Liver (tissue), 10 donors: ENCODE results near the gene IZUMO1. TPM values are rescaled to one million over a fixed set of nuclear protein-coding genes. Genes with fewer than 3 reads are reported as not detected.
"Not testable (repeated sequence)": the region's sequence is repeated elsewhere in the genome, so short reads cannot be mapped to it uniquely, and the experiment has no call there.

Source experiments
- DNase-seq: peaks from one replicate; pipeline ENCODE4 v3.0.0-alpha.2; 2017; ENCODE audit warnings: low spot score
- H3K27ac ChIP-seq, 2 donors: one replicate each; pipeline ENCODE4 v1.7.0; 2013; ENCODE audit warnings: inconsistent platforms in 2 of 2, low read length in 2 of 2, control low read depth in 1 of 2, low read depth in 1 of 2, mild to moderate bottlenecking in 1 of 2
- H3K27me3 ChIP-seq, 4 donors: one replicate each; pipeline versions ENCODE4 v1.6.1 to v1.7.0; 2013; ENCODE audit warnings: low read length in 3 of 4, inconsistent platforms in 1 of 4, mild to moderate bottlenecking in 1 of 4, moderate library complexity in 1 of 4; ENCODE audit not compliant: control insufficient read depth in 4 of 4, insufficient read depth in 4 of 4
- H3K36me3 ChIP-seq, 4 donors: one replicate each; pipeline versions ENCODE4 v1.6.1 to v1.7.0; 2013; ENCODE audit warnings: low read length in 3 of 4, mild to moderate bottlenecking in 3 of 4, low read depth in 1 of 4, moderate library complexity in 1 of 4; ENCODE audit not compliant: control insufficient read depth in 4 of 4, insufficient read depth in 3 of 4
- H3K4me1 ChIP-seq, 4 donors: one replicate each; pipeline versions ENCODE4 v1.6.1 to v1.7.0; 2013; ENCODE audit warnings: low read length in 3 of 4, mild to moderate bottlenecking in 3 of 4, moderate library complexity in 1 of 4; ENCODE audit not compliant: control insufficient read depth in 4 of 4, insufficient read depth in 4 of 4
- H3K4me3 ChIP-seq, 3 donors: one replicate each; pipeline versions ENCODE4 v1.6.1 to v1.7.0; 2013; ENCODE audit warnings: low read length in 3 of 3, control low read depth in 1 of 3, low read depth in 1 of 3, mild to moderate bottlenecking in 1 of 3
- H3K9ac ChIP-seq, 2 donors: one replicate each; pipeline ENCODE4 v1.7.0; 2013; ENCODE audit warnings: low read length in 2 of 2, mild to moderate bottlenecking in 2 of 2, moderate library complexity in 2 of 2, control low read depth in 1 of 2, low read depth in 1 of 2
- H3K9me3 ChIP-seq, 4 donors: one replicate each; pipeline versions ENCODE4 v1.6.1 to v1.7.0; 2013; ENCODE audit warnings: low read length in 3 of 4; ENCODE audit not compliant: control insufficient read depth in 4 of 4
- WGBS: extraction: QIAGEN DNeasy Blood & Tissue Kit; methylation state at CpG from one replicate; pipeline ENCODE4 v1.1.7; 2013; 5-methylcytosine and 5-hydroxymethylcytosine counted together
- polyA plus RNA-seq, 2 donors: library from polyadenylated mRNA; stranded (reverse) in 1 of 2; unstranded in 1 of 2; fragments of 200-250 nt in 1 of 2; fragments of >200 nt in 1 of 2; fragmentation: Nextera tagmentation in 1 of 2; extraction: Ambion mirVana in 1 of 2; gene quantifications; one replicate each; pipeline versions ENCODE4 v1.2.1 to v1.2.3, GENCODE V29; 2013 to 2015
- small RNA-seq: library from RNA; depleted of rRNA; stranded (forward); fragments of <200 nt; gene quantifications from one replicate; pipeline ENCODE3, GENCODE V24; 2014
- total RNA-seq, 2 donors: library from RNA; depleted of rRNA; stranded (reverse); fragments of >200 nt; gene quantifications; one replicate each; pipeline ENCODE4 v1.2.3, GENCODE V29; 2014
- donor health status: healthy.
- donor health status: healthy.
- donor health status: healthy.
- donor health status: healthy.
- donor health status: healthy.

Gene IZUMO1
- total and polyA plus RNA-seq, 4 donors, result 0.33 to 0.47 TPM; not detected in 2

GRCh38 chr19:48693629-48694028, 53.1 kb downstream of the IZUMO1 start:
- not testable (repeated sequence) for H3K4me1 ChIP-seq

More at GRCh38 chr19:48693629-48694028, 53.1 kb downstream of the IZUMO1 start:
- not testable (repeated sequence) for H3K9me3 ChIP-seq, H3K27me3 ChIP-seq, H3K4me3 ChIP-seq, H3K27ac ChIP-seq, H3K36me3 ChIP-seq, H3K9ac ChIP-seq, DNase-seq
- WGBS, result 82% methylated on average over 9 of the region's 9 CpGs

Small RNAs within 50 kb of the gene (small RNA-seq; reads per million reads assigned to genes)
- not detected for gene RNU6-317P

Other genes with a start within 250 kb of the IZUMO1 start
- gene LMTK3, start 235.1 kb downstream of the IZUMO1 start, total RNA-seq, result under 1 TPM in 1 of 2 donors, not detected in 1; 0.08 TPM
- under 1 TPM in 1 of 2 donors, not detected in 1; 0.08 TPM for gene LMTK3, start 235.1 kb downstream of the IZUMO1 start, polyA plus RNA-seq
- gene SULT2B1, start 194.7 kb downstream of the IZUMO1 start, total RNA-seq, result not detected
- under 1 TPM; 0.14 to 0.24 TPM for gene SULT2B1, start 194.7 kb downstream of the IZUMO1 start, polyA plus RNA-seq
- not detected for gene SPACA4, start 140.2 kb downstream of the IZUMO1 start, total RNA-seq
- gene SPACA4, start 140.2 kb downstream of the IZUMO1 start, polyA plus RNA-seq, result not detected
- under 1 TPM; 0.33 to 0.42 TPM for gene FAM83E, start 131.8 kb downstream of the IZUMO1 start, total RNA-seq
- gene FAM83E, start 131.8 kb downstream of the IZUMO1 start, polyA plus RNA-seq, result under 1 TPM in 1 of 2 donors, not detected in 1; 0.20 TPM
- gene RPL18, start 127.7 kb downstream of the IZUMO1 start, total RNA-seq, result 100 to 1,000 TPM; 502 to 830 TPM
- gene RPL18, start 127.7 kb downstream of the IZUMO1 start, polyA plus RNA-seq, result 100 to 1,000 TPM; 276 to 670 TPM
- gene SPHK2, start 127.4 kb downstream of the IZUMO1 start, total RNA-seq, result 10 to 100 TPM; 10.2 to 17.3 TPM
- gene SPHK2, start 127.4 kb downstream of the IZUMO1 start, polyA plus RNA-seq, result 10 to 100 TPM in 1 of 2 donors, 1 to 10 TPM in 1; 9.6 to 14.4 TPM
- gene DBP, start 109.5 kb downstream of the IZUMO1 start, total RNA-seq, result 1 to 10 TPM; 2.3 to 4.5 TPM
- gene DBP, start 109.5 kb downstream of the IZUMO1 start, polyA plus RNA-seq, result 1 to 10 TPM; 1.2 to 1.3 TPM
- under 1 TPM; 0.09 to 0.33 TPM for gene CA11, start 100.7 kb downstream of the IZUMO1 start, total RNA-seq
- gene CA11, start 100.7 kb downstream of the IZUMO1 start, polyA plus RNA-seq, result 1 to 10 TPM in 1 of 2 donors, under 1 TPM in 1; 0.35 to 1.1 TPM
- gene NTN5, start 73.9 kb downstream of the IZUMO1 start, total RNA-seq, result under 1 TPM in 1 of 2 donors, not detected in 1; 0.08 TPM
- gene NTN5, start 73.9 kb downstream of the IZUMO1 start, polyA plus RNA-seq, result under 1 TPM in 1 of 2 donors, not detected in 1; 0.09 TPM
- under 1 TPM in 1 of 2 donors, not detected in 1; 0.05 TPM for gene FUT2, start 50.9 kb downstream of the IZUMO1 start, total RNA-seq
- gene FUT2, start 50.9 kb downstream of the IZUMO1 start, polyA plus RNA-seq, result under 1 TPM; 0.02 to 0.38 TPM
- under 1 TPM; 0.08 to 0.09 TPM for gene MAMSTR, start 27.2 kb downstream of the IZUMO1 start, total RNA-seq
- under 1 TPM; 0.07 to 0.31 TPM for gene MAMSTR, start 27.2 kb downstream of the IZUMO1 start, polyA plus RNA-seq
- gene RASIP1, start 6.3 kb downstream of the IZUMO1 start, total RNA-seq, result 1 to 10 TPM; 4.8 to 5.4 TPM
- 1 to 10 TPM; 1.8 to 4.3 TPM for gene RASIP1, start 6.3 kb downstream of the IZUMO1 start, polyA plus RNA-seq
- gene FUT1, start 5.7 kb upstream of the IZUMO1 start, total RNA-seq, result 1 to 10 TPM; 1.3 to 6.8 TPM
- under 1 TPM; 0.48 to 0.72 TPM for gene FUT1, start 5.7 kb upstream of the IZUMO1 start, polyA plus RNA-seq
- 1 to 10 TPM in 1 of 2 donors, not detected in 1; 5.5 TPM for gene FGF21, start 8.6 kb upstream of the IZUMO1 start, total RNA-seq
- gene FGF21, start 8.6 kb upstream of the IZUMO1 start, polyA plus RNA-seq, result 10 to 100 TPM in 1 of 2 donors, 1 to 10 TPM in 1; 6.5 to 18.5 TPM
- gene BCAT2, start 64.1 kb upstream of the IZUMO1 start, total RNA-seq, result 1 to 10 TPM; 8.9 to 9.2 TPM
- 10 to 100 TPM in 1 of 2 donors, 1 to 10 TPM in 1; 7.8 to 35.8 TPM for gene BCAT2, start 64.1 kb upstream of the IZUMO1 start, polyA plus RNA-seq
- 10 to 100 TPM in 1 of 2 donors, 1 to 10 TPM in 1; 3.7 to 11.2 TPM for gene HSD17B14, start 89.6 kb upstream of the IZUMO1 start, total RNA-seq
- 10 to 100 TPM in 1 of 2 donors, 1 to 10 TPM in 1; 4.9 to 12.6 TPM for gene HSD17B14, start 89.6 kb upstream of the IZUMO1 start, polyA plus RNA-seq
- 1 to 10 TPM; 4.4 to 7.3 TPM for gene PLEKHA4, start 121.7 kb upstream of the IZUMO1 start, total RNA-seq
- 10 to 100 TPM in 1 of 2 donors, 1 to 10 TPM in 1; 5.3 to 17.2 TPM for gene PLEKHA4, start 121.7 kb upstream of the IZUMO1 start, polyA plus RNA-seq
- 10 to 100 TPM; 13.2 to 52.5 TPM for gene PPP1R15A, start 125.5 kb upstream of the IZUMO1 start, total RNA-seq
- 1 to 10 TPM; 5.6 to 9.3 TPM for gene PPP1R15A, start 125.5 kb upstream of the IZUMO1 start, polyA plus RNA-seq
- gene TULP2, start 151.8 kb upstream of the IZUMO1 start, total RNA-seq, result under 1 TPM in 1 of 2 donors, not detected in 1; 0.05 TPM
- gene TULP2, start 151.8 kb upstream of the IZUMO1 start, polyA plus RNA-seq, result under 1 TPM; 0.03 to 0.19 TPM
- 100 to 1,000 TPM; 196 to 280 TPM for gene NUCB1, start 153.4 kb upstream of the IZUMO1 start, total RNA-seq
- 100 to 1,000 TPM; 186 to 775 TPM for gene NUCB1, start 153.4 kb upstream of the IZUMO1 start, polyA plus RNA-seq
- 1 to 10 TPM in 1 of 2 donors, not detected in 1; 1.3 TPM for gene DHDH, start 186.8 kb upstream of the IZUMO1 start, total RNA-seq
- gene DHDH, start 186.8 kb upstream of the IZUMO1 start, polyA plus RNA-seq, result under 1 TPM in 1 of 2 donors, not detected in 1; 0.16 TPM
- gene BAX, start 208.0 kb upstream of the IZUMO1 start, total RNA-seq, result 10 to 100 TPM; 10.8 to 18.7 TPM
- 10 to 100 TPM; 10.5 to 27.0 TPM for gene BAX, start 208.0 kb upstream of the IZUMO1 start, polyA plus RNA-seq
- 1,000 to 10,000 TPM; 2,528 to 9,360 TPM for gene FTL, start 218.4 kb upstream of the IZUMO1 start, total RNA-seq
- over 10,000 TPM; 15,042 to 16,395 TPM for gene FTL, start 218.4 kb upstream of the IZUMO1 start, polyA plus RNA-seq
- gene GYS1, start 246.4 kb upstream of the IZUMO1 start, total RNA-seq, result 1 to 10 TPM; 8.4 to 8.7 TPM
- gene GYS1, start 246.4 kb upstream of the IZUMO1 start, polyA plus RNA-seq, result 1 to 10 TPM; 2.6 to 4.2 TPM
- gene RUVBL2, start 247.0 kb upstream of the IZUMO1 start, total RNA-seq, result 10 to 100 TPM; 52.5 to 80.1 TPM
- 10 to 100 TPM; 29.6 to 46.7 TPM for gene RUVBL2, start 247.0 kb upstream of the IZUMO1 start, polyA plus RNA-seq